ENCODE results near the gene WFIKKN1.

DNA sequence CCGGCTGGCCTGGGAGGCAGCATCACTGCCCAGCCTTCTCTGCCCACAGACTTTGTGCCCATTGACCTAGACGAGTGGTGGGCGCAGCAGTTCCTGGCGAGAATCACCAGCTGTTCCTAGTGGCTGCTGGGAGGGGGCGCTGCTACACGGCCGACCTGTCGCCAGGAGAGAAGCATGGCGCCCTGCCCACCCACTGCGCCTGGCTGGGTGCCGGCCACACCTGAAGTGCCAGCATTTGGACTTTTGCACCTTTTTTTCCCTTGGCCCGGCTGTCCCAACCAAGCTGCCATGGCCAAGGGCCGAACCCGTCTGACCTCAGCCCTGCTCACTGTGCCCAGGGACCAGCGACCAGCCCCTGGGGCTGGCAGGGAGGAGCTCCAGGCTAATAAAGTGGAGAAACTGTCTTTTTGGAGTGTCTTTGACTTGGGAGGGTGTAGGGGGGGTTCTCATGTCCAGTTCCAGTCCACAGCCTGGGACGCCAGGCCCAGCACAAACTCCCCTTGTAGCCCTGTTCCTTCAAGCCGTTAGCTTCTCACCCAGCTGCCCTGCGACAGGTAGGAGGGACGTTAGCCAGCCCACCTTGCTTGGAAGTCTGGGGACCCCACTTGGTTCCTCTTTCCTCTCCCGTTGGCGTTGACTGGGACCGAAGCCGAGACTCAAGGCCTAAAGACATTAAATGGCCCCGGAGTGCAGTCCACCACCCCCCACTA, 17.4 kb downstream of the WFIKKN1 start:
- peak; percentile 62 to 66 for TF ChIP-seq POLR2A (IDR thresholded peaks at IDR 0.05)
- peak; percentile 23 to 82 (median 55) for TF ChIP-seq CTCF (IDR thresholded peaks at IDR 0.05)
